ENCODE data around the gene NCKAP5.
"Not testable (repeated sequence)": the region's sequence is repeated elsewhere in the genome, so short reads cannot be mapped to it uniquely, and the experiment has no call there.

Gene NCKAP5

GRCh38 chr2:132715386-132716351 is 852.6 kb downstream of the NCKAP5 start:
- TF ChIP-seq CTCF (conservative IDR thresholded peaks at IDR 0.05; ENCODE audit: control insufficient read depth, insufficient read depth, low read depth, low read length), result no peak
- no peak for DNase-seq (ENCODE audit: low read depth)
- no peak overlapping the region for H3K4me3 ChIP-seq (ENCODE audit: control insufficient read depth, low read depth, low read length)

GRCh38 chr2:132703396-132703795 is 864.9 kb downstream of the NCKAP5 start:
- H3K4me3 ChIP-seq (ENCODE audit: control insufficient read depth, low read depth, low read length), result no peak overlapping the region
- no peak for DNase-seq (ENCODE audit: low read depth)
- no peak for TF ChIP-seq CTCF (conservative IDR thresholded peaks at IDR 0.05; ENCODE audit: control insufficient read depth, insufficient read depth, low read depth, low read length)

- no peak for TF ChIP-seq CTCF (conservative IDR thresholded peaks at IDR 0.05; ENCODE audit: control insufficient read depth, insufficient read depth, low read depth, low read length)
- peak; percentile 3 for DNase-seq (ENCODE audit: low read depth)
- no peak overlapping the region for H3K4me3 ChIP-seq (ENCODE audit: control insufficient read depth, low read depth, low read length)
These were observed 866.5 kb downstream of the NCKAP5 start for GRCh38 chr2:132701810-132702209.

GRCh38 chr2:132699802-132700201 is 868.5 kb downstream of the NCKAP5 start:
- not testable (repeated sequence) for DNase-seq (ENCODE audit: low read depth); H3K4me3 ChIP-seq (ENCODE audit: control insufficient read depth, low read depth, low read length)

- not testable (repeated sequence) for H3K4me3 ChIP-seq (ENCODE audit: control insufficient read depth, low read depth, low read length); DNase-seq (ENCODE audit: low read depth)
These were observed 869.9 kb downstream of the NCKAP5 start for GRCh38 chr2:132698347-132698746.

- TF ChIP-seq CTCF (conservative IDR thresholded peaks at IDR 0.05; ENCODE audit: control insufficient read depth, insufficient read depth, low read depth, low read length), result no peak
- no peak for DNase-seq (ENCODE audit: low read depth)
- no peak overlapping the region for H3K4me3 ChIP-seq (ENCODE audit: control insufficient read depth, low read depth, low read length)
These were observed 870.6 kb downstream of the NCKAP5 start for GRCh38 chr2:132697556-132698205.

GRCh38 chr2:132692816-132693215 is 875.4 kb downstream of the NCKAP5 start:
- no peak for DNase-seq (ENCODE audit: low read depth)
- no peak for TF ChIP-seq CTCF (conservative IDR thresholded peaks at IDR 0.05; ENCODE audit: control insufficient read depth, insufficient read depth, low read depth, low read length)
- no peak overlapping the region for H3K4me3 ChIP-seq (ENCODE audit: control insufficient read depth, low read depth, low read length)

All from fibroblast of mammary gland (primary cell).